Liver (tissue), 9 donors: ENCODE data around the gene UBA1. TPM values are rescaled to one million over a fixed set of nuclear protein-coding genes. Genes with fewer than 3 reads are reported as not detected.

ENCODE experiments used
- DNase-seq: peaks from one replicate; pipeline ENCODE4 v3.0.0-alpha.2; 2017; ENCODE audit warnings: low spot score
- H3K27ac ChIP-seq, 2 donors: one replicate each; pipeline ENCODE4 v1.7.0; 2013; ENCODE audit warnings: inconsistent platforms in 2 of 2, low read length in 2 of 2, control low read depth in 1 of 2, low read depth in 1 of 2, mild to moderate bottlenecking in 1 of 2
- H3K27me3 ChIP-seq, 4 donors: one replicate each; pipeline versions ENCODE4 v1.6.1 to v1.7.0; 2013; ENCODE audit warnings: low read length in 3 of 4, inconsistent platforms in 1 of 4, mild to moderate bottlenecking in 1 of 4, moderate library complexity in 1 of 4; ENCODE audit not compliant: control insufficient read depth in 4 of 4, insufficient read depth in 4 of 4
- H3K36me3 ChIP-seq, 4 donors: one replicate each; pipeline versions ENCODE4 v1.6.1 to v1.7.0; 2013; ENCODE audit warnings: low read length in 3 of 4, mild to moderate bottlenecking in 3 of 4, low read depth in 1 of 4, moderate library complexity in 1 of 4; ENCODE audit not compliant: control insufficient read depth in 4 of 4, insufficient read depth in 3 of 4
- H3K4me1 ChIP-seq, 4 donors: one replicate each; pipeline versions ENCODE4 v1.6.1 to v1.7.0; 2013; ENCODE audit warnings: low read length in 3 of 4, mild to moderate bottlenecking in 3 of 4, moderate library complexity in 1 of 4; ENCODE audit not compliant: control insufficient read depth in 4 of 4, insufficient read depth in 4 of 4
- H3K4me3 ChIP-seq, 3 donors: one replicate each; pipeline versions ENCODE4 v1.6.1 to v1.7.0; 2013; ENCODE audit warnings: low read length in 3 of 3, control low read depth in 1 of 3, low read depth in 1 of 3, mild to moderate bottlenecking in 1 of 3
- H3K9ac ChIP-seq, 2 donors: one replicate each; pipeline ENCODE4 v1.7.0; 2013; ENCODE audit warnings: low read length in 2 of 2, mild to moderate bottlenecking in 2 of 2, moderate library complexity in 2 of 2, control low read depth in 1 of 2, low read depth in 1 of 2
- H3K9me3 ChIP-seq, 4 donors: one replicate each; pipeline versions ENCODE4 v1.6.1 to v1.7.0; 2013; ENCODE audit warnings: low read length in 3 of 4; ENCODE audit not compliant: control insufficient read depth in 4 of 4
- FOXA1 ChIP-seq: IDR thresholded peaks from 2 replicates; pipeline ENCODE4 v1.6.1; 2016; ENCODE audit warnings: antibody characterized with exemption
- FOXA2 ChIP-seq: IDR thresholded peaks from 2 replicates; pipeline ENCODE4 v1.6.1; 2016; ENCODE audit warnings: antibody characterized with exemption
- GABPA ChIP-seq, 2 donors: IDR thresholded peaks in 1 of 2; conservative IDR thresholded peaks in 1 of 2; 2 replicates each; pipeline ENCODE4 v1.6.1; 2016; ENCODE audit warnings: antibody characterized with exemption in 2 of 2, mild to moderate bottlenecking in 1 of 2, moderate library complexity in 1 of 2
- HNF4A ChIP-seq, 2 donors: conservative IDR thresholded peaks; 2 replicates each; pipeline ENCODE4 v1.6.1; 2016; ENCODE audit warnings: antibody characterized with exemption in 2 of 2, mild to moderate bottlenecking in 2 of 2
- HNF4G ChIP-seq: IDR thresholded peaks from 2 replicates; pipeline ENCODE4 v1.6.1; 2016; ENCODE audit warnings: antibody characterized with exemption
- JUND ChIP-seq, 2 donors: IDR thresholded peaks; 2 replicates each; pipeline ENCODE4 v1.6.1; 2016; ENCODE audit warnings: antibody characterized with exemption in 2 of 2
- RAD21 ChIP-seq, 2 donors: IDR thresholded peaks; 2 replicates each; pipeline ENCODE4 v1.6.1; 2016; ENCODE audit warnings: antibody characterized with exemption in 2 of 2, mild to moderate bottlenecking in 2 of 2
- SP1 ChIP-seq: IDR thresholded peaks from 2 replicates; pipeline ENCODE4 v1.6.1; 2018; ENCODE audit warnings: antibody characterized with exemption, mild to moderate bottlenecking
- TAF1 ChIP-seq: conservative IDR thresholded peaks from 2 replicates; pipeline ENCODE4 v1.6.1; 2016; ENCODE audit warnings: antibody characterized with exemption, mild to moderate bottlenecking
- YY1 ChIP-seq: IDR thresholded peaks from 2 replicates; pipeline ENCODE4 v1.6.1; 2016; ENCODE audit warnings: antibody characterized with exemption, mild to moderate bottlenecking
- WGBS: extraction: QIAGEN DNeasy Blood & Tissue Kit; methylation state at CpG from one replicate; pipeline ENCODE4 v1.1.7; 2013; 5-methylcytosine and 5-hydroxymethylcytosine counted together
- polyA plus RNA-seq, 2 donors: library from polyadenylated mRNA; stranded (reverse) in 1 of 2; unstranded in 1 of 2; fragments of 200-250 nt in 1 of 2; fragments of >200 nt in 1 of 2; fragmentation: Nextera tagmentation in 1 of 2; extraction: Ambion mirVana in 1 of 2; gene quantifications; one replicate each; pipeline versions ENCODE4 v1.2.1 to v1.2.3, GENCODE V29; 2013 to 2015
- total RNA-seq, 2 donors: library from RNA; depleted of rRNA; stranded (reverse); fragments of >200 nt; gene quantifications; one replicate each; pipeline ENCODE4 v1.2.3, GENCODE V29; 2014
- TF ChIP-seq, protein P1 (sequence below): fragments of 150-350 bp; IDR thresholded peaks from 2 replicates; pipeline ENCODE4 v1.5.1; 2017; ENCODE audit warnings: improper control_type of control experiment, low read depth, low read length; ENCODE audit not compliant: missing input control
- TF ChIP-seq, protein P2 (sequence below): IDR thresholded peaks from 2 replicates; pipeline ENCODE4 v1.6.1; 2016; ENCODE audit warnings: antibody characterized with exemption, mild to moderate bottlenecking
- TF ChIP-seq, protein P3 (sequence below): IDR thresholded peaks from 2 replicates; pipeline ENCODE4 v1.6.1; 2016; ENCODE audit warnings: antibody characterized with exemption
- TF ChIP-seq, protein P4 (sequence below): IDR thresholded peaks from 2 replicates; pipeline ENCODE4 v1.6.1; 2016; ENCODE audit warnings: antibody characterized with exemption
- donor health status: healthy.
- donor health status: healthy.
- donor health status: healthy.
- donor health status: healthy.
- donor health status: healthy.

UBA1 gene
- total and polyA plus RNA-seq, 4 donors = 39.8 to 85.4 (median 68.7) TPM

DNA sequence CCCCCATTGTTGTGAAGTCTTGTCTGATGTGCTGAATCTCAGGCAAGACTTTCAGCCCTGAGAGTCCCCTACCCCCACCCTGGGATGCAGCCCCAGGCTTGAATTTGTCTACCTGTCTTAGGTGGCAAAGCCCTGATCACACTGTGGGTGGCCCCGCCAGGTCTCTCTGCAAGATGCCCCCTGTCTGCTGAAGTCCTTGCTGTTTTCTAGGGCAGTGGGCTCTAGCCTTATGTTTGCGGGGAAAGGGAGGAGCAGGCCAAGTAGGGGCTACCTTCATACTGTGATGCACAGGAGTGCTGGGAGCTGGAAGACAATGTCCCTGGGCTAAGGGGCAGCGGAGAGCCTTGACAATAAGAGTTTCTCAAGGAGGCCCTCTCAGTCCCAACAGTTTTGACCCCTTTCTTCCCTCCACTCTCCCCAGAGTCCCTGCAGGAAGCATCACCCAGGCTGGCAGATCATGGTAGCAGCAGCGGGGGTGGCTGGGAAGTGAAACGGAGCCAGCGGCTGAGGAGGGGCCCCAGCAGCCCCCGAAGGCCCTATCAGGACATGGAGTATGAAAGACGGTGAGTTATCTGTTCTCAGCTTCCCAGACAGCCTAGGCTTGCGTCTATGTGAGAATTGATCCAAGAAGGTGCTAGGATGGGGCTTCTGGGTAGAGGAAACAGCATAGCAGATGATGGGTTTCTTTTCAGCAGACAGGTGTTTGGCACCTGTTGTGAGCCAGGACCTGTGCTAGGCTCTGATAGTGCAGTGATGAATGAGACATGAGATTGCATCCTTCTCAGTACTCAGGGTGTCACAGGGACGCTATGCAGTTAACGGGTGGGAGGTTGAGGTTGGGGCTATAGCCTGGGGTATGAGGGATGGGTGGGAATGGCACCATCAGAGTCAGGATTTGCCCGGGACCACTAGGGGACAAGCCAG is 46.4 kb upstream of the UBA1 start:
- Histone ChIP-seq H3K27ac (no peak overlapping the region), H3K4me1 (peaks cover 7 to 28% (median 20%) of the 10 kb centered on the region in 4 donors), H3K27me3 (no peaks in the 10 kb centered on the region), H3K9ac (no peak overlapping the region), H3K9me3 (no peaks in the 10 kb centered on the region), H3K36me3 (peaks cover 0 to 1% (median 0%) of the 10 kb centered on the region in 4 donors), H3K4me3 (peak overlapping the region in 1 of 3 donors; percentile 75)
- TF ChIP-seq SP1 = no peak
- TF ChIP-seq FOXA2 = no peak
- TF ChIP-seq, protein P1, sequence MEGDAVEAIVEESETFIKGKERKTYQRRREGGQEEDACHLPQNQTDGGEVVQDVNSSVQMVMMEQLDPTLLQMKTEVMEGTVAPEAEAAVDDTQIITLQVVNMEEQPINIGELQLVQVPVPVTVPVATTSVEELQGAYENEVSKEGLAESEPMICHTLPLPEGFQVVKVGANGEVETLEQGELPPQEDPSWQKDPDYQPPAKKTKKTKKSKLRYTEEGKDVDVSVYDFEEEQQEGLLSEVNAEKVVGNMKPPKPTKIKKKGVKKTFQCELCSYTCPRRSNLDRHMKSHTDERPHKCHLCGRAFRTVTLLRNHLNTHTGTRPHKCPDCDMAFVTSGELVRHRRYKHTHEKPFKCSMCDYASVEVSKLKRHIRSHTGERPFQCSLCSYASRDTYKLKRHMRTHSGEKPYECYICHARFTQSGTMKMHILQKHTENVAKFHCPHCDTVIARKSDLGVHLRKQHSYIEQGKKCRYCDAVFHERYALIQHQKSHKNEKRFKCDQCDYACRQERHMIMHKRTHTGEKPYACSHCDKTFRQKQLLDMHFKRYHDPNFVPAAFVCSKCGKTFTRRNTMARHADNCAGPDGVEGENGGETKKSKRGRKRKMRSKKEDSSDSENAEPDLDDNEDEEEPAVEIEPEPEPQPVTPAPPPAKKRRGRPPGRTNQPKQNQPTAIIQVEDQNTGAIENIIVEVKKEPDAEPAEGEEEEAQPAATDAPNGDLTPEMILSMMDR = no peak
- TF ChIP-seq, protein P2, sequence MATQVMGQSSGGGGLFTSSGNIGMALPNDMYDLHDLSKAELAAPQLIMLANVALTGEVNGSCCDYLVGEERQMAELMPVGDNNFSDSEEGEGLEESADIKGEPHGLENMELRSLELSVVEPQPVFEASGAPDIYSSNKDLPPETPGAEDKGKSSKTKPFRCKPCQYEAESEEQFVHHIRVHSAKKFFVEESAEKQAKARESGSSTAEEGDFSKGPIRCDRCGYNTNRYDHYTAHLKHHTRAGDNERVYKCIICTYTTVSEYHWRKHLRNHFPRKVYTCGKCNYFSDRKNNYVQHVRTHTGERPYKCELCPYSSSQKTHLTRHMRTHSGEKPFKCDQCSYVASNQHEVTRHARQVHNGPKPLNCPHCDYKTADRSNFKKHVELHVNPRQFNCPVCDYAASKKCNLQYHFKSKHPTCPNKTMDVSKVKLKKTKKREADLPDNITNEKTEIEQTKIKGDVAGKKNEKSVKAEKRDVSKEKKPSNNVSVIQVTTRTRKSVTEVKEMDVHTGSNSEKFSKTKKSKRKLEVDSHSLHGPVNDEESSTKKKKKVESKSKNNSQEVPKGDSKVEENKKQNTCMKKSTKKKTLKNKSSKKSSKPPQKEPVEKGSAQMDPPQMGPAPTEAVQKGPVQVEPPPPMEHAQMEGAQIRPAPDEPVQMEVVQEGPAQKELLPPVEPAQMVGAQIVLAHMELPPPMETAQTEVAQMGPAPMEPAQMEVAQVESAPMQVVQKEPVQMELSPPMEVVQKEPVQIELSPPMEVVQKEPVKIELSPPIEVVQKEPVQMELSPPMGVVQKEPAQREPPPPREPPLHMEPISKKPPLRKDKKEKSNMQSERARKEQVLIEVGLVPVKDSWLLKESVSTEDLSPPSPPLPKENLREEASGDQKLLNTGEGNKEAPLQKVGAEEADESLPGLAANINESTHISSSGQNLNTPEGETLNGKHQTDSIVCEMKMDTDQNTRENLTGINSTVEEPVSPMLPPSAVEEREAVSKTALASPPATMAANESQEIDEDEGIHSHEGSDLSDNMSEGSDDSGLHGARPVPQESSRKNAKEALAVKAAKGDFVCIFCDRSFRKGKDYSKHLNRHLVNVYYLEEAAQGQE = no peak
- no peak for TF ChIP-seq YY1
- no peak for TF ChIP-seq GABPA (IDR thresholded peaks at IDR 0.05 in 1 of 2, conservative IDR thresholded peaks at IDR 0.05 in 1 of 2)
- TF ChIP-seq JUND (IDR thresholded peaks at IDR 0.05) = no peak
- TF ChIP-seq, protein P3, sequence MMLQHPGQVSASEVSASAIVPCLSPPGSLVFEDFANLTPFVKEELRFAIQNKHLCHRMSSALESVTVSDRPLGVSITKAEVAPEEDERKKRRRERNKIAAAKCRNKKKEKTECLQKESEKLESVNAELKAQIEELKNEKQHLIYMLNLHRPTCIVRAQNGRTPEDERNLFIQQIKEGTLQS = no peak
- no peak for TF ChIP-seq RAD21 (IDR thresholded peaks at IDR 0.05)
- no peak for TF ChIP-seq HNF4G
- no peak for TF ChIP-seq TAF1
- no peak for TF ChIP-seq HNF4A (conservative IDR thresholded peaks at IDR 0.05)
- 88% methylated on average over 12 of the region's 12 CpGs for WGBS
- no peak for DNase-seq

DNA sequence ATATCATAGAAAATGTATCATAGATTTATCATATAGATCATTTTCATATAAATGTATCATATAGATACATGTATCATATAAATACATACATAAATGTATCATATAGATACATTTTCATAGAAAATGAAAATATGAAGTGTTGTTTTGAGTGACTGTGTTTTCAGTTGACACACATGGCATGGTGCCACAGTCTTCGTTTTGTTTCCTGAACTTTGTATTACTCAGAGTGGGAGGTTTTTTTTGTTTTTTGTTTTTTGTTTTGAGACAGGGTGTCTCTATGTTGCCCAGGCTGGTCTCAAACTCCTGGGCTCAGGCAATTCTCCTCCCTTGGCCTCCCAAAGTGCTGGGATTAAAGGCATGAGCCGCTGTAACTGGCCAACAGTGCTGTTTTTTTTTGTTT is 44.7 kb upstream of the UBA1 start:
- WGBS = 26% methylated on average over 2 of the region's 2 CpGs
- H3K27ac ChIP-seq = no peak overlapping the region

More for the DNA sequence above, 44.7 kb upstream of the UBA1 start:
- H3K9me3 ChIP-seq = no peaks in the 10 kb centered on the region
- H3K9ac ChIP-seq = no peak overlapping the region
- H3K4me3 ChIP-seq = no peak overlapping the region
- DNase-seq = no peak
- H3K27me3 ChIP-seq = no peaks in the 10 kb centered on the region
- peaks cover 7 to 23% (median 17%) of the 10 kb centered on the region in 4 donors for H3K4me1 ChIP-seq
- TF ChIP-seq, protein P1 = no peak
- TF ChIP-seq FOXA2 = no peak
- TF ChIP-seq, protein P2 = no peak
- TF ChIP-seq, protein P4, sequence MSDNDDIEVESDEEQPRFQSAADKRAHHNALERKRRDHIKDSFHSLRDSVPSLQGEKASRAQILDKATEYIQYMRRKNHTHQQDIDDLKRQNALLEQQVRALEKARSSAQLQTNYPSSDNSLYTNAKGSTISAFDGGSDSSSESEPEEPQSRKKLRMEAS = no peak
- TF ChIP-seq, protein P3 = no peak
- no peak for TF ChIP-seq YY1
- TF ChIP-seq FOXA1 = no peak
- no peak for TF ChIP-seq SP1
- no peak for TF ChIP-seq JUND (IDR thresholded peaks at IDR 0.05)
- H3K36me3 ChIP-seq = no peaks in the 10 kb centered on the region
